GM13977 (cell line): Measurements from ENCODE around the gene SUSD4.
"Not testable (repeated sequence)": the region's sequence is repeated elsewhere in the genome, so short reads cannot be mapped to it uniquely, and the experiment has no call there.

Experiments used
- DNase-seq: peaks from one replicate; pipeline ENCODE4 v3.0.0; 2012; ENCODE audit warnings: low spot score
- CTCF ChIP-seq: IDR thresholded peaks from 2 replicates; pipeline ENCODE4 v1.5.1; 2012; ENCODE audit warnings: mild to moderate bottlenecking, control low read depth; ENCODE audit not compliant: insufficient read depth; ENCODE audit errors: extremely low read depth, missing control alignments
- in situ Hi-C: fragments of 300-500 bp; cut with MboI; formaldehyde crosslinking; loops from one replicate; pipeline ENCODE4 v1.12.0; 2022; ENCODE audit warnings: low sequenced_read_pairs, low pct_unique_long_range_greater_than_20kb, mixed read lengths, inconsistent platforms; ENCODE audit not compliant: unreplicated experiment

The SUSD4 gene

GRCh38 chr1:223403184-223403815, 39.3 kb upstream of the SUSD4 start:
- in situ Hi-C loops, result no loop called here
- no peak for TF ChIP-seq CTCF
- no peak for DNase-seq

- DNase-seq, result no peak
- in situ Hi-C loops, result no loop called here
- no peak for TF ChIP-seq CTCF
These were observed 38.8 kb upstream of the SUSD4 start for GRCh38 chr1:223402790-223403142.

GRCh38 chr1:223401873-223402789, 38.2 kb upstream of the SUSD4 start:
- DNase-seq, result no peak
- TF ChIP-seq CTCF, result no peak
- in situ Hi-C loops, result no loop called here

GRCh38 chr1:223399393-223399792, 35.4 kb upstream of the SUSD4 start:
- DNase-seq, in situ Hi-C loops: not testable (repeated sequence)

GRCh38 chr1:223394706-223395105, 30.7 kb upstream of the SUSD4 start:
- no peak for TF ChIP-seq CTCF
- in situ Hi-C loops, result no loop called here
- DNase-seq, result no peak

GRCh38 chr1:223394242-223394641, 30.3 kb upstream of the SUSD4 start:
- TF ChIP-seq CTCF, result no peak
- no peak for DNase-seq
- in situ Hi-C loops, result no loop called here
